HEK293 (cell line): Measurements from ENCODE around the gene SWT1.

ENCODE experiments used
- GLIS1 ChIP-seq: fragments of 450-650 bp; formaldehyde crosslinking; IDR thresholded peaks from 2 replicates; pipeline ENCODE4 v1.5.1; 2016; ENCODE audit warnings: missing biosample characterization, missing genetic modification characterization
- YY2 ChIP-seq: fragments of 450-650 bp; formaldehyde crosslinking; IDR thresholded peaks from 2 replicates; pipeline ENCODE4 v1.5.1; 2016; ENCODE audit warnings: missing biosample characterization, missing genetic modification characterization
- ZBTB1 ChIP-seq: fragments of 450-650 bp; formaldehyde crosslinking; IDR thresholded peaks from 2 replicates; pipeline ENCODE4 v1.5.1; 2016; ENCODE audit warnings: missing biosample characterization, missing genetic modification characterization
- ZBTB21 ChIP-seq: fragments of 450-650 bp; formaldehyde crosslinking; IDR thresholded peaks from 2 replicates; pipeline ENCODE4 v1.5.1; 2017; ENCODE audit warnings: missing biosample characterization, missing genetic modification characterization
- ZBTB8A ChIP-seq: fragments of 450-650 bp; formaldehyde crosslinking; IDR thresholded peaks from 2 replicates; pipeline ENCODE4 v1.5.1; 2016; ENCODE audit warnings: missing biosample characterization, missing genetic modification characterization
- ZFP37 ChIP-seq: fragments of 450-650 bp; formaldehyde crosslinking; IDR thresholded peaks from 2 replicates; pipeline ENCODE4 v1.5.1; 2016; ENCODE audit warnings: missing biosample characterization, missing genetic modification characterization
- ZNF138 ChIP-seq: fragments of 450-650 bp; formaldehyde crosslinking; IDR thresholded peaks from 2 replicates; pipeline ENCODE4 v1.5.1; 2016; ENCODE audit warnings: missing biosample characterization, missing genetic modification characterization, borderline replicate concordance
- ZNF140 ChIP-seq: fragments of 450-650 bp; formaldehyde crosslinking; IDR thresholded peaks from 2 replicates; pipeline ENCODE4 v1.5.1; 2016; ENCODE audit warnings: missing biosample characterization, missing genetic modification characterization
- ZNF146 ChIP-seq: fragments of 450-650 bp; formaldehyde crosslinking; IDR thresholded peaks from 2 replicates; pipeline ENCODE4 v1.5.1; 2016; ENCODE audit warnings: missing biosample characterization, missing genetic modification characterization
- ZNF169 ChIP-seq: fragments of 450-650 bp; formaldehyde crosslinking; IDR thresholded peaks from 2 replicates; pipeline ENCODE4 v1.5.1; 2016; ENCODE audit warnings: missing biosample characterization, missing genetic modification characterization
- ZNF214 ChIP-seq: fragments of 450-650 bp; formaldehyde crosslinking; IDR thresholded peaks from 2 replicates; pipeline ENCODE4 v1.5.1; 2017; ENCODE audit warnings: missing biosample characterization, mild to moderate bottlenecking, missing genetic modification characterization, borderline replicate concordance
- ZNF223 ChIP-seq: fragments of 450-650 bp; formaldehyde crosslinking; IDR thresholded peaks from 2 replicates; pipeline ENCODE4 v1.5.1; 2016; ENCODE audit warnings: missing biosample characterization, missing genetic modification characterization
- ZNF266 ChIP-seq: fragments of 450-650 bp; formaldehyde crosslinking; IDR thresholded peaks from 2 replicates; pipeline ENCODE4 v1.5.1; 2016; ENCODE audit warnings: missing biosample characterization, missing genetic modification characterization, low read depth
- ZNF324 ChIP-seq: fragments of 450-650 bp; formaldehyde crosslinking; IDR thresholded peaks from 2 replicates; pipeline ENCODE4 v1.5.1; 2016; ENCODE audit warnings: missing biosample characterization, missing genetic modification characterization
- ZNF366 ChIP-seq: fragments of 450-650 bp; formaldehyde crosslinking; conservative IDR thresholded peaks from 2 replicates; pipeline ENCODE4 v1.5.1; 2016; ENCODE audit warnings: missing biosample characterization, missing genetic modification characterization
- ZNF423 ChIP-seq: fragments of 450-650 bp; formaldehyde crosslinking; IDR thresholded peaks from 2 replicates; pipeline ENCODE4 v1.5.1; 2016; ENCODE audit warnings: missing biosample characterization, missing genetic modification characterization
- ZNF426 ChIP-seq: fragments of 450-650 bp; formaldehyde crosslinking; IDR thresholded peaks from 2 replicates; pipeline ENCODE4 v1.5.1; 2017; ENCODE audit warnings: missing biosample characterization, missing genetic modification characterization, mild to moderate bottlenecking, inconsistent platforms, moderate library complexity
- ZNF561 ChIP-seq: fragments of 450-650 bp; IDR thresholded peaks from 2 replicates; pipeline ENCODE4 v1.5.1; 2018; ENCODE audit warnings: missing biosample characterization, missing genetic modification characterization, borderline replicate concordance
- ZNF600 ChIP-seq: fragments of 450-650 bp; formaldehyde crosslinking; IDR thresholded peaks from 2 replicates; pipeline ENCODE4 v1.5.1; 2016; ENCODE audit warnings: missing biosample characterization, missing genetic modification characterization
- ZNF610 ChIP-seq: fragments of 450-650 bp; formaldehyde crosslinking; IDR thresholded peaks from 2 replicates; pipeline ENCODE4 v1.5.1; 2016; ENCODE audit warnings: missing biosample characterization, missing genetic modification characterization, borderline replicate concordance
- ZNF658 ChIP-seq: fragments of 450-650 bp; formaldehyde crosslinking; IDR thresholded peaks from 2 replicates; pipeline ENCODE4; 2016; ENCODE audit warnings: missing biosample characterization, missing genetic modification characterization
- ZNF776 ChIP-seq: fragments of 450-650 bp; formaldehyde crosslinking; IDR thresholded peaks from 2 replicates; pipeline ENCODE4 v1.5.0; 2017; ENCODE audit warnings: missing biosample characterization, missing genetic modification characterization, borderline replicate concordance
- ZXDB ChIP-seq: fragments of 450-650 bp; formaldehyde crosslinking; IDR thresholded peaks from 2 replicates; pipeline ENCODE4 v1.5.1; 2016; ENCODE audit warnings: missing biosample characterization, missing genetic modification characterization
- TF ChIP-seq, protein P1 (sequence below): fragments of 450-650 bp; formaldehyde crosslinking; conservative IDR thresholded peaks from 2 replicates; pipeline ENCODE4 v1.5.1; 2016; ENCODE audit warnings: low read depth, missing biosample characterization, missing genetic modification characterization
- TF ChIP-seq, protein P2 (sequence below): fragments of 450-650 bp; formaldehyde crosslinking; IDR thresholded peaks from 2 replicates; pipeline ENCODE4 v1.5.1; 2016; ENCODE audit warnings: missing biosample characterization, missing genetic modification characterization, low read depth
- TF ChIP-seq, protein P3 (sequence below): sonication (generic); formaldehyde crosslinking; IDR thresholded peaks from 2 replicates; pipeline ENCODE4 v1.8.1; 2022; ENCODE audit warnings: mild to moderate bottlenecking, moderate library complexity, missing genetic modification reagents
- TF ChIP-seq, protein P4 (sequence below): fragments of 450-650 bp; formaldehyde crosslinking; IDR thresholded peaks from 2 replicates; pipeline ENCODE4 v1.5.0; 2017; ENCODE audit warnings: missing biosample characterization, missing genetic modification characterization, borderline replicate concordance
- TF ChIP-seq, protein P5 (sequence below): fragments of 450-650 bp; formaldehyde crosslinking; IDR thresholded peaks from 2 replicates; pipeline ENCODE4 v1.5.1; 2016; ENCODE audit warnings: missing biosample characterization, missing genetic modification characterization

Gene SWT1

DNA sequence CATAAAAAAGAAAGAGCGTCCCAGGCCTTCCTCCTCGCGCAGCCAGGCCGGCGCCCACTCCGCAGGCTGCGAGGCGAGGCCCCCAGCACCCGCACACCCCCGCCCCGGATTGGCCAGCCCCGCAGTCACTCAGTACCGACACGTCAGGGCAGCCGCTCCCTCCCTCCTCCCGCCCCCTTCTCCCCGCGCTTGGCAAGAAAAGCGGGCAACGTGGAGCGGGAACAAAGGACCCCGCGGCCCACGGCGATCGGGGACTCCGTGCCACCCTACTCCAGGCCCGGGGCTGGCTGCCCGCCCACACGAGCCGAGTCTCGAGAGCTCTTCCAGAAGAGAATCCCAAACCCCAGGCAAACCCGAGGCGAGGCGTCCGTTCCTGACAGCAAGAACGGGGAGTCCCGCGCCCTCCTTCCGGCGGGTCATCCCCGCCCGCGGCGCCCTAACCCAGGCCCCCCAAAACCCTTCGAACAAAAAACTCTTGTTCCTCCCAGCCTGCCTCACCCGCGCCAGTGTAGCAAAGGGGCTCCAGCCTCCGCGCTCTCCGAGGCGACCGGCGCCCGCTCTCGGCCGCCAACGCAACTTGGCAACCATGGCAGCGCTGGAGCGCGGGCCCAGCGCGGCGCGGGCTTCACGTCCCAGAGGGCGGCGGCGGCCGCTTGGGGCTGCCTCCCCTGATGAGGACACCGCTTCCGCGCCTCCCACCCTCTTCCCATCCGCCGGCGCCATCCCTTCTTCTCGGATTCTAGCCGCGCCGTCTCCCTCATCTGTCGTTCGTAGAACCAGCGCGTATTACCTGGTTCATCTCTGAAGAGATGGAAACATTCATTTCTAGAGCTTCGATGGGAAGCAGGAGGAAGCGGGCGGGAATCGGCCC is 159.4 kb downstream of the SWT1 start (continued):
- TF ChIP-seq, protein P1, sequence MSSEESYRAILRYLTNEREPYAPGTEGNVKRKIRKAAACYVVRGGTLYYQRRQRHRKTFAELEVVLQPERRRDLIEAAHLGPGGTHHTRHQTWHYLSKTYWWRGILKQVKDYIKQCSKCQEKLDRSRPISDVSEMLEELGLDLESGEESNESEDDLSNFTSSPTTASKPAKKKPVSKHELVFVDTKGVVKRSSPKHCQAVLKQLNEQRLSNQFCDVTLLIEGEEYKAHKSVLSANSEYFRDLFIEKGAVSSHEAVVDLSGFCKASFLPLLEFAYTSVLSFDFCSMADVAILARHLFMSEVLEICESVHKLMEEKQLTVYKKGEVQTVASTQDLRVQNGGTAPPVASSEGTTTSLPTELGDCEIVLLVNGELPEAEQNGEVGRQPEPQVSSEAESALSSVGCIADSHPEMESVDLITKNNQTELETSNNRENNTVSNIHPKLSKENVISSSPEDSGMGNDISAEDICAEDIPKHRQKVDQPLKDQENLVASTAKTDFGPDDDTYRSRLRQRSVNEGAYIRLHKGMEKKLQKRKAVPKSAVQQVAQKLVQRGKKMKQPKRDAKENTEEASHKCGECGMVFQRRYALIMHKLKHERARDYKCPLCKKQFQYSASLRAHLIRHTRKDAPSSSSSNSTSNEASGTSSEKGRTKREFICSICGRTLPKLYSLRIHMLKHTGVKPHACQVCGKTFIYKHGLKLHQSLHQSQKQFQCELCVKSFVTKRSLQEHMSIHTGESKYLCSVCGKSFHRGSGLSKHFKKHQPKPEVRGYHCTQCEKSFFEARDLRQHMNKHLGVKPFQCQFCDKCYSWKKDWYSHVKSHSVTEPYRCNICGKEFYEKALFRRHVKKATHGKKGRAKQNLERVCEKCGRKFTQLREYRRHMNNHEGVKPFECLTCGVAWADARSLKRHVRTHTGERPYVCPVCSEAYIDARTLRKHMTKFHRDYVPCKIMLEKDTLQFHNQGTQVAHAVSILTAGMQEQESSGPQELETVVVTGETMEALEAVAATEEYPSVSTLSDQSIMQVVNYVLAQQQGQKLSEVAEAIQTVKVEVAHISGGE (tag by site-specific recombination) = 0 out of 2 replicates have a peak, but pooled peaks have one; percentile 10
- TF ChIP-seq, protein P2, sequence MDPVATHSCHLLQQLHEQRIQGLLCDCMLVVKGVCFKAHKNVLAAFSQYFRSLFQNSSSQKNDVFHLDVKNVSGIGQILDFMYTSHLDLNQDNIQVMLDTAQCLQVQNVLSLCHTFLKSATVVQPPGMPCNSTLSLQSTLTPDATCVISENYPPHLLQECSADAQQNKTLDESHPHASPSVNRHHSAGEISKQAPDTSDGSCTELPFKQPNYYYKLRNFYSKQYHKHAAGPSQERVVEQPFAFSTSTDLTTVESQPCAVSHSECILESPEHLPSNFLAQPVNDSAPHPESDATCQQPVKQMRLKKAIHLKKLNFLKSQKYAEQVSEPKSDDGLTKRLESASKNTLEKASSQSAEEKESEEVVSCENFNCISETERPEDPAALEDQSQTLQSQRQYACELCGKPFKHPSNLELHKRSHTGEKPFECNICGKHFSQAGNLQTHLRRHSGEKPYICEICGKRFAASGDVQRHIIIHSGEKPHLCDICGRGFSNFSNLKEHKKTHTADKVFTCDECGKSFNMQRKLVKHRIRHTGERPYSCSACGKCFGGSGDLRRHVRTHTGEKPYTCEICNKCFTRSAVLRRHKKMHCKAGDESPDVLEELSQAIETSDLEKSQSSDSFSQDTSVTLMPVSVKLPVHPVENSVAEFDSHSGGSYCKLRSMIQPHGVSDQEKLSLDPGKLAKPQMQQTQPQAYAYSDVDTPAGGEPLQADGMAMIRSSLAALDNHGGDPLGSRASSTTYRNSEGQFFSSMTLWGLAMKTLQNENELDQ (tag by site-specific recombination) = no peak
- TF ChIP-seq ZXDB (peak; percentile 79), YY2 (tag by site-specific recombination) (no peak), ZBTB1 (tag by site-specific recombination) (peak; percentile 60; the same call in 1 of the 2 replicates), ZBTB21 (tag by site-specific recombination) (no peak), ZNF658 (no peak), ZNF600 (tag by site-specific recombination) (no peak), ZNF426 (no peak), GLIS1 (tag by site-specific recombination) (peak; percentile 44; the same call in 1 of the 2 replicates), ZNF776 (no peak), ZNF140 (no peak), ZBTB8A (tag by site-specific recombination) (peak; percentile 90), ZNF146 (no peak), ZNF138 (no peak), ZNF423 (tag by site-specific recombination) (no peak), ZNF561 (0 out of 2 replicates have a peak, but pooled peaks have one; percentile 49), ZNF324 (tag by site-specific recombination) (no peak), ZFP37 (tag by site-specific recombination) (0 out of 2 replicates have a peak, but pooled peaks have one; percentile 21), ZNF610 (tag by site-specific recombination) (no peak), ZNF169 (no peak), ZNF266 (no peak), ZNF366 (tag by site-specific recombination) (no peak; the same call in 1 of the 2 replicates), ZNF223 (no peak), ZNF214 (no peak)
- TF ChIP-seq, protein P3, sequence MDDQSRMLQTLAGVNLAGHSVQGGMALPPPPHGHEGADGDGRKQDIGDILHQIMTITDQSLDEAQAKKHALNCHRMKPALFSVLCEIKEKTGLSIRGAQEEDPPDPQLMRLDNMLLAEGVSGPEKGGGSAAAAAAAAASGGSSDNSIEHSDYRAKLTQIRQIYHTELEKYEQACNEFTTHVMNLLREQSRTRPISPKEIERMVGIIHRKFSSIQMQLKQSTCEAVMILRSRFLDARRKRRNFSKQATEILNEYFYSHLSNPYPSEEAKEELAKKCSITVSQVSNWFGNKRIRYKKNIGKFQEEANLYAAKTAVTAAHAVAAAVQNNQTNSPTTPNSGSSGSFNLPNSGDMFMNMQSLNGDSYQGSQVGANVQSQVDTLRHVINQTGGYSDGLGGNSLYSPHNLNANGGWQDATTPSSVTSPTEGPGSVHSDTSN (CRISPR knock-in tag) = peak; percentile 93
- TF ChIP-seq, protein P4, sequence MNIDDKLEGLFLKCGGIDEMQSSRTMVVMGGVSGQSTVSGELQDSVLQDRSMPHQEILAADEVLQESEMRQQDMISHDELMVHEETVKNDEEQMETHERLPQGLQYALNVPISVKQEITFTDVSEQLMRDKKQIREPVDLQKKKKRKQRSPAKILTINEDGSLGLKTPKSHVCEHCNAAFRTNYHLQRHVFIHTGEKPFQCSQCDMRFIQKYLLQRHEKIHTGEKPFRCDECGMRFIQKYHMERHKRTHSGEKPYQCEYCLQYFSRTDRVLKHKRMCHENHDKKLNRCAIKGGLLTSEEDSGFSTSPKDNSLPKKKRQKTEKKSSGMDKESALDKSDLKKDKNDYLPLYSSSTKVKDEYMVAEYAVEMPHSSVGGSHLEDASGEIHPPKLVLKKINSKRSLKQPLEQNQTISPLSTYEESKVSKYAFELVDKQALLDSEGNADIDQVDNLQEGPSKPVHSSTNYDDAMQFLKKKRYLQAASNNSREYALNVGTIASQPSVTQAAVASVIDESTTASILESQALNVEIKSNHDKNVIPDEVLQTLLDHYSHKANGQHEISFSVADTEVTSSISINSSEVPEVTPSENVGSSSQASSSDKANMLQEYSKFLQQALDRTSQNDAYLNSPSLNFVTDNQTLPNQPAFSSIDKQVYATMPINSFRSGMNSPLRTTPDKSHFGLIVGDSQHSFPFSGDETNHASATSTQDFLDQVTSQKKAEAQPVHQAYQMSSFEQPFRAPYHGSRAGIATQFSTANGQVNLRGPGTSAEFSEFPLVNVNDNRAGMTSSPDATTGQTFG (tag by site-specific recombination) = no peak
- TF ChIP-seq, protein P5, sequence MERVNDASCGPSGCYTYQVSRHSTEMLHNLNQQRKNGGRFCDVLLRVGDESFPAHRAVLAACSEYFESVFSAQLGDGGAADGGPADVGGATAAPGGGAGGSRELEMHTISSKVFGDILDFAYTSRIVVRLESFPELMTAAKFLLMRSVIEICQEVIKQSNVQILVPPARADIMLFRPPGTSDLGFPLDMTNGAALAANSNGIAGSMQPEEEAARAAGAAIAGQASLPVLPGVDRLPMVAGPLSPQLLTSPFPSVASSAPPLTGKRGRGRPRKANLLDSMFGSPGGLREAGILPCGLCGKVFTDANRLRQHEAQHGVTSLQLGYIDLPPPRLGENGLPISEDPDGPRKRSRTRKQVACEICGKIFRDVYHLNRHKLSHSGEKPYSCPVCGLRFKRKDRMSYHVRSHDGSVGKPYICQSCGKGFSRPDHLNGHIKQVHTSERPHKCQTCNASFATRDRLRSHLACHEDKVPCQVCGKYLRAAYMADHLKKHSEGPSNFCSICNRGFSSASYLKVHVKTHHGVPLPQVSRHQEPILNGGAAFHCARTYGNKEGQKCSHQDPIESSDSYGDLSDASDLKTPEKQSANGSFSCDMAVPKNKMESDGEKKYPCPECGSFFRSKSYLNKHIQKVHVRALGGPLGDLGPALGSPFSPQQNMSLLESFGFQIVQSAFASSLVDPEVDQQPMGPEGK (tag by site-specific recombination) = peak; percentile 90
